Spleen (tissue), 7 donors: ENCODE data around the gene SLC12A5.

Experiments
- POLR2A ChIP-seq, 3 donors: fragments of 450-650 bp; IDR thresholded peaks; one replicate each; pipeline ENCODE4 v1.5.1; 2017; ENCODE audit warnings: antibody characterized with exemption in 3 of 3, mild to moderate bottlenecking in 1 of 3
- TF ChIP-seq, protein P1 (sequence below), 11 experiments: fragments of 200-600 bp in 7 of 11; fragments of 450-650 bp in 4 of 11; sonication (generic) in 4 of 11; IDR thresholded peaks in 8 of 11; conservative IDR thresholded peaks in 3 of 11; 1 replicate in 7 of 11; 2 replicates in 4 of 11; pipeline versions ENCODE4 v1.4.0 to v1.8.0; 2016 to 2021; ENCODE audit warnings: antibody characterized with exemption in 11 of 11, inconsistent platforms in 4 of 11, mild to moderate bottlenecking in 1 of 11
- donor health status: DM: no; HTN: no; CAD: no; lungs with moderate emphysema.
- donor health status: DM: no; HTN: no; CAD: no.
- donor health status: DM: no; HTN: no; CAD: no.

DNA sequence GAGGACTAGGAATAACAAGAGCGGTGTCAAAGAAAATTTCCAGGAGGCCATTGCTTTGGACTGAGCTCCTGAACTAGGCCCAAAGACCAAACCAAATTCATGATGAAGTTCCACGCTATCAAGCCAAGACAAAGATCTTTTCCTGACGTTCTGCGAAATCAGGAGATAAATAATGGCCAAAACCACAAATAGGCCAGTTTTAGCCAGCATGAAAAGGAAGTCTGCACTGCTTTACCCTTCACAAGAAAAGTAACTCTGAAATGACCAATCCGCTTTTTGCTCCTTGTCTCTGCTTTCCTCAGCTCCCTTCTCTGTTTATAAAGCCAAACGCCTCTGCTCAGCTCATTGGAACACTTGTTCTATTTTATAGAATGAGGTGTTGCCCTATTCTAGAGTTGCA is 54.1 kb downstream of the SLC12A5 start:
- TF ChIP-seq, protein P1, sequence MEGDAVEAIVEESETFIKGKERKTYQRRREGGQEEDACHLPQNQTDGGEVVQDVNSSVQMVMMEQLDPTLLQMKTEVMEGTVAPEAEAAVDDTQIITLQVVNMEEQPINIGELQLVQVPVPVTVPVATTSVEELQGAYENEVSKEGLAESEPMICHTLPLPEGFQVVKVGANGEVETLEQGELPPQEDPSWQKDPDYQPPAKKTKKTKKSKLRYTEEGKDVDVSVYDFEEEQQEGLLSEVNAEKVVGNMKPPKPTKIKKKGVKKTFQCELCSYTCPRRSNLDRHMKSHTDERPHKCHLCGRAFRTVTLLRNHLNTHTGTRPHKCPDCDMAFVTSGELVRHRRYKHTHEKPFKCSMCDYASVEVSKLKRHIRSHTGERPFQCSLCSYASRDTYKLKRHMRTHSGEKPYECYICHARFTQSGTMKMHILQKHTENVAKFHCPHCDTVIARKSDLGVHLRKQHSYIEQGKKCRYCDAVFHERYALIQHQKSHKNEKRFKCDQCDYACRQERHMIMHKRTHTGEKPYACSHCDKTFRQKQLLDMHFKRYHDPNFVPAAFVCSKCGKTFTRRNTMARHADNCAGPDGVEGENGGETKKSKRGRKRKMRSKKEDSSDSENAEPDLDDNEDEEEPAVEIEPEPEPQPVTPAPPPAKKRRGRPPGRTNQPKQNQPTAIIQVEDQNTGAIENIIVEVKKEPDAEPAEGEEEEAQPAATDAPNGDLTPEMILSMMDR (IDR thresholded peaks at IDR 0.05 in 8 of 11, conservative IDR thresholded peaks at IDR 0.05 in 3 of 11), result no peak
- TF ChIP-seq POLR2A (IDR thresholded peaks at IDR 0.05), result no peak
